ENCODE data around the gene SPON1.

Gene SPON1

DNA sequence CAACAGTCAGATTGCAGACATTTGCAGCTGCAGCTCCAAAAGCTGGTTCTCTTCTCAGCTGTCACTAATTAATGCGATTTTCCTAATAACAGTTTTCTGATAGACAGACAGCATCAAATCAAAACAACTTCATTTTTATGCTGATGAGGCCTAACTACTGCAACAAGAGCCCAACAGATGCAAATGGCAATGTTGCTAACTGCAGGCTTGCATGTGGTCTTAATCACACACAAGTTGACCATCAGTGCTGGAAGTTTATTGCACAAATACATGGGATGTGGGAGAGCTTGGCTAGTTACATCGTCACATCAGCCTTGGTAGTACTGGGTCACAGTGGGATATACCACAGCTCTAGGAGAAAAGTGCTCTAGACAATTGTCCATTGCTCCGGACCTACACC lies 99.2 kb downstream of the SPON1 start:
- TF ChIP-seq, protein P1, sequence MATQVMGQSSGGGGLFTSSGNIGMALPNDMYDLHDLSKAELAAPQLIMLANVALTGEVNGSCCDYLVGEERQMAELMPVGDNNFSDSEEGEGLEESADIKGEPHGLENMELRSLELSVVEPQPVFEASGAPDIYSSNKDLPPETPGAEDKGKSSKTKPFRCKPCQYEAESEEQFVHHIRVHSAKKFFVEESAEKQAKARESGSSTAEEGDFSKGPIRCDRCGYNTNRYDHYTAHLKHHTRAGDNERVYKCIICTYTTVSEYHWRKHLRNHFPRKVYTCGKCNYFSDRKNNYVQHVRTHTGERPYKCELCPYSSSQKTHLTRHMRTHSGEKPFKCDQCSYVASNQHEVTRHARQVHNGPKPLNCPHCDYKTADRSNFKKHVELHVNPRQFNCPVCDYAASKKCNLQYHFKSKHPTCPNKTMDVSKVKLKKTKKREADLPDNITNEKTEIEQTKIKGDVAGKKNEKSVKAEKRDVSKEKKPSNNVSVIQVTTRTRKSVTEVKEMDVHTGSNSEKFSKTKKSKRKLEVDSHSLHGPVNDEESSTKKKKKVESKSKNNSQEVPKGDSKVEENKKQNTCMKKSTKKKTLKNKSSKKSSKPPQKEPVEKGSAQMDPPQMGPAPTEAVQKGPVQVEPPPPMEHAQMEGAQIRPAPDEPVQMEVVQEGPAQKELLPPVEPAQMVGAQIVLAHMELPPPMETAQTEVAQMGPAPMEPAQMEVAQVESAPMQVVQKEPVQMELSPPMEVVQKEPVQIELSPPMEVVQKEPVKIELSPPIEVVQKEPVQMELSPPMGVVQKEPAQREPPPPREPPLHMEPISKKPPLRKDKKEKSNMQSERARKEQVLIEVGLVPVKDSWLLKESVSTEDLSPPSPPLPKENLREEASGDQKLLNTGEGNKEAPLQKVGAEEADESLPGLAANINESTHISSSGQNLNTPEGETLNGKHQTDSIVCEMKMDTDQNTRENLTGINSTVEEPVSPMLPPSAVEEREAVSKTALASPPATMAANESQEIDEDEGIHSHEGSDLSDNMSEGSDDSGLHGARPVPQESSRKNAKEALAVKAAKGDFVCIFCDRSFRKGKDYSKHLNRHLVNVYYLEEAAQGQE (IDR thresholded peaks at IDR 0.05; ENCODE audit: insufficient read depth in 1 of 2, low read depth in 2 of 2, low read length in 2 of 2): no peak
- TF ChIP-seq SIN3A (IDR thresholded peaks at IDR 0.05; ENCODE audit: borderline replicate concordance, insufficient read depth, low read length): no peak

- no peak for TF ChIP-seq SIN3A (IDR thresholded peaks at IDR 0.05; ENCODE audit: borderline replicate concordance, insufficient read depth, low read length)
- TF ChIP-seq, protein P1 (IDR thresholded peaks at IDR 0.05; ENCODE audit: insufficient read depth in 1 of 2, low read depth in 2 of 2, low read length in 2 of 2): no peak
- TF ChIP-seq TAF1 (IDR thresholded peaks at IDR 0.05; ENCODE audit: borderline replicate concordance, insufficient read depth, low read length): no peak
- no peak for TF ChIP-seq FOXP2 (optimal IDR thresholded peaks at IDR 0.05; ENCODE audit: borderline replicate concordance, extremely low read depth, extremely low read length, insufficient read depth)
- no peak for TF ChIP-seq POLR2AphosphoS5 (IDR thresholded peaks at IDR 0.05; ENCODE audit: low read depth, low read length)
Observed at GRCh38 chr11:14065141-14065540, 102.6 kb downstream of the SPON1 start.

DNA sequence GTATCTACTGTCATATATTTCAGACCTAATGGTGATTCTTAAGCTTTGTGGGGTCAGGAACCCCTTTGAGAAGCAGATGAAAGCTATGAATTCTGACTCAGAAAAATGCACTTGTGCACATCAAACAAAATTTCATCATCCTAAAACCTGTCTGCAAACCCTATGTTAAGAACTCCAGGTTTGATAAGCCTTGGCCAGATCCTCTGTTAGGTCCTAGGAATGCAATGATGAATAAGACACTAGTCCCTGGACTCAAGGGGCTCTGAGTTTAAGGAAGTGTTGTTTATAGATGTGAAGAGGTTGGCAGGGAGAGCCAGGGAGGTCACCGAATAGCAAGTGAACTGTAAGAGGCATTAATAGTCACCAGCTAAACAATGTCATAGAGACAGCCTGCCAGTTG lies 103.2 kb downstream of the SPON1 start:
- TF ChIP-seq, protein P1 (IDR thresholded peaks at IDR 0.05; ENCODE audit: insufficient read depth in 1 of 2, low read depth in 2 of 2, low read length in 2 of 2): no peak
- TF ChIP-seq TAF1 (IDR thresholded peaks at IDR 0.05; ENCODE audit: borderline replicate concordance, insufficient read depth, low read length): no peak
- TF ChIP-seq SIN3A (IDR thresholded peaks at IDR 0.05; ENCODE audit: borderline replicate concordance, insufficient read depth, low read length): no peak
- TF ChIP-seq POLR2AphosphoS5 (IDR thresholded peaks at IDR 0.05; ENCODE audit: low read depth, low read length): no peak
- TF ChIP-seq FOXP2 (optimal IDR thresholded peaks at IDR 0.05; ENCODE audit: borderline replicate concordance, extremely low read depth, extremely low read length, insufficient read depth): no peak

DNA sequence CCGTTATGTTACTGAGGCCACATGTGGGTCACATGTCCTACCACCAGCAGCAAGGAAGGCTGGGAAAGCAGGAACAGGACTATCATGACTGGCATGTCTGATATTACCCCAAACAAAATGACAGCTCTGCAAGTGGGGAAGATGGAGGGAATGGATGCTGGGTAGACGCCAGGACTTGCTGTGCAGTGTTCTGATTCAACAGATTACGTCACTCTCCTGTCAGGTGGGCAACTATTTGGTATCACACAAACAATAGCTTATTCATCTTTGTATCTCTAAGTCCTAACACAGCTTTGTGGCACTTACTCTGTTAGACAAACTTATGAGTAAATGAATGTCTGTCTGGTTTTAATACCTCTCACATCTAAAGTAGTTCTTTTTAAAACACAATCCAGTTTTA lies 105.2 kb downstream of the SPON1 start:
- TF ChIP-seq TAF1 (IDR thresholded peaks at IDR 0.05; ENCODE audit: borderline replicate concordance, insufficient read depth, low read length): no peak
- TF ChIP-seq, protein P1 (IDR thresholded peaks at IDR 0.05; ENCODE audit: insufficient read depth in 1 of 2, low read depth in 2 of 2, low read length in 2 of 2): no peak
- no peak for TF ChIP-seq FOXP2 (optimal IDR thresholded peaks at IDR 0.05; ENCODE audit: borderline replicate concordance, extremely low read depth, extremely low read length, insufficient read depth)
- TF ChIP-seq POLR2AphosphoS5 (IDR thresholded peaks at IDR 0.05; ENCODE audit: low read depth, low read length): no peak
- no peak for TF ChIP-seq SIN3A (IDR thresholded peaks at IDR 0.05; ENCODE audit: borderline replicate concordance, insufficient read depth, low read length)

DNA sequence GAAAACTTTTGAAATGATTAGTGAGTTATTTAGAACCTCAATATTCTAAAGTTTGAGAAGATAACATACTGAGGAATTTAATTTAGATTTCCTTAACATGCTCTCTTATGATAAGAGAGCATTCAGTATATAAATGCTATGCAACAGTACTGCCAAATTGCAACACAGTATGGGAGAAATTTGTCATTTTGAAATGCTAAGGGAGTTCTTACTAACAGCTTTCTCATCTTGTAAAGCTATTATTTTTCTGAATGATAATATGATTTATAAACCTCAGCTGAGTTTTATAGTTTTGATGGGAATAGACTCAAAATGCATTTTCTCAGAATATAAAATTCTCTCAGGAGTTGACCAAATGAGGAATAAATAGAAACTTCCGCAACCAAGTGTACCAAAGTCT lies 108.4 kb downstream of the SPON1 start:
- TF ChIP-seq FOXP2 (optimal IDR thresholded peaks at IDR 0.05; ENCODE audit: borderline replicate concordance, extremely low read depth, extremely low read length, insufficient read depth) (no peak), SIN3A (IDR thresholded peaks at IDR 0.05; ENCODE audit: borderline replicate concordance, insufficient read depth, low read length) (no peak), POLR2AphosphoS5 (IDR thresholded peaks at IDR 0.05; ENCODE audit: low read depth, low read length) (no peak), TAF1 (IDR thresholded peaks at IDR 0.05; ENCODE audit: borderline replicate concordance, insufficient read depth, low read length) (no peak)
- TF ChIP-seq, protein P1 (IDR thresholded peaks at IDR 0.05; ENCODE audit: insufficient read depth in 1 of 2, low read depth in 2 of 2, low read length in 2 of 2): no peak

All from PFSK-1 (cell line).